ENCODE measurements around the gene ADAM8.

ADAM8 gene

DNA sequence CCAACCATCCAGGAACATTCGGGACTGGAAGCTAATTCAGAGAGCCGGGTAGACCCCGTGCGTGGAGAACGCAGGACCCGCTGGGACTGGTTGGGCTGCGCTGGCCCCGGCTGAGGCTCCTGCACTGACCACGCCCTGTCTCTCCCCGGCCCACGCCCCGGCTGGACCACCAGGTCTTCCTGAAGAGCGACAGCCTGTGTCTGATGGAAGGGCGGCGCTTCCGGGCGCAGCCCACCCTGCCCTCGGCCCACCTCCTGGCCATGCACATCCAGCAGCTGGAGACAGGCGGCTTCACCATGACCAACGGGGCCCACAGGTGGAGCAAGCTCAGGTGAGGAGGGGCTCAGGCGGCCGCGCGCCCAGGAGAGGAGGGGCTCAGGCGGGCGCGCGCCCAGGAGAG is 56.9 kb downstream of the ADAM8 start:
- TF ChIP-seq FOXK2 (IDR thresholded peaks at IDR 0.05) (no peak), FOXM1 (IDR thresholded peaks at IDR 0.05; ENCODE audit: borderline replicate concordance) (no peak), SUZ12 (IDR thresholded peaks at IDR 0.05) (no peak), BHLHE40 (IDR thresholded peaks at IDR 0.05; ENCODE audit: borderline replicate concordance) (no peak), SP1 (IDR thresholded peaks at IDR 0.05) (no peak), ARNT (IDR thresholded peaks at IDR 0.05) (no peak), FOXA1 (IDR thresholded peaks at IDR 0.05) (no peak)
- TF ChIP-seq, protein P1, sequence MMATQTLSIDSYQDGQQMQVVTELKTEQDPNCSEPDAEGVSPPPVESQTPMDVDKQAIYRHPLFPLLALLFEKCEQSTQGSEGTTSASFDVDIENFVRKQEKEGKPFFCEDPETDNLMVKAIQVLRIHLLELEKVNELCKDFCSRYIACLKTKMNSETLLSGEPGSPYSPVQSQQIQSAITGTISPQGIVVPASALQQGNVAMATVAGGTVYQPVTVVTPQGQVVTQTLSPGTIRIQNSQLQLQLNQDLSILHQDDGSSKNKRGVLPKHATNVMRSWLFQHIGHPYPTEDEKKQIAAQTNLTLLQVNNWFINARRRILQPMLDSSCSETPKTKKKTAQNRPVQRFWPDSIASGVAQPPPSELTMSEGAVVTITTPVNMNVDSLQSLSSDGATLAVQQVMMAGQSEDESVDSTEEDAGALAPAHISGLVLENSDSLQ (IDR thresholded peaks at IDR 0.05), result no peak
- ChIA-PET CTCF (no interaction called here), POLR2A (interaction anchor here (1.2 kb wide), 1 partner anchor 38 kb away, joined by 3 read pairs; no protein-coding TSS in a partner anchor)
- no peak for DNase-seq (ENCODE audit: extremely low spot score)

GRCh38 chr10:133218891-133219290 is 57.8 kb downstream of the ADAM8 start:
- TF ChIP-seq L3MBTL2 (conservative IDR thresholded peaks at IDR 0.05) (no peak), ELF4 (IDR thresholded peaks at IDR 0.05) (no peak), CTBP1 (IDR thresholded peaks at IDR 0.05; ENCODE audit: borderline replicate concordance) (no peak), BHLHE40 (IDR thresholded peaks at IDR 0.05; ENCODE audit: borderline replicate concordance) (no peak), ZNF384 (IDR thresholded peaks at IDR 0.05) (no peak), LEF1 (IDR thresholded peaks at IDR 0.05; ENCODE audit: borderline replicate concordance) (no peak)
- TF ChIP-seq, protein P1 (IDR thresholded peaks at IDR 0.05), result no peak
- POLR2A ChIA-PET, result interaction anchor here (1.2 kb wide), 1 partner anchor 39 kb away, joined by 3 read pairs; no protein-coding TSS in a partner anchor
- no peak for DNase-seq (ENCODE audit: extremely low spot score)
- CTCF ChIA-PET, result no interaction called here

- CTCF ChIA-PET, result no interaction called here
- POLR2A ChIA-PET, result no interaction called here
- TF ChIP-seq FOXK2 (IDR thresholded peaks at IDR 0.05) (no peak), FOXM1 (IDR thresholded peaks at IDR 0.05; ENCODE audit: borderline replicate concordance) (no peak), CTBP1 (IDR thresholded peaks at IDR 0.05; ENCODE audit: borderline replicate concordance) (no peak), L3MBTL2 (conservative IDR thresholded peaks at IDR 0.05) (no peak), SP1 (IDR thresholded peaks at IDR 0.05) (no peak), NFRKB (IDR thresholded peaks at IDR 0.05) (no peak), ZNF384 (IDR thresholded peaks at IDR 0.05) (no peak), TARDBP (IDR thresholded peaks at IDR 0.05) (no peak), SUZ12 (IDR thresholded peaks at IDR 0.05) (no peak), BHLHE40 (IDR thresholded peaks at IDR 0.05; ENCODE audit: borderline replicate concordance) (no peak), FOXA1 (IDR thresholded peaks at IDR 0.05) (no peak), ELF4 (IDR thresholded peaks at IDR 0.05) (no peak), HDGF (IDR thresholded peaks at IDR 0.05; ENCODE audit: borderline replicate concordance) (no peak), LEF1 (IDR thresholded peaks at IDR 0.05; ENCODE audit: borderline replicate concordance) (no peak)
- no peak for DNase-seq (ENCODE audit: extremely low spot score)
These were observed 58.7 kb downstream of the ADAM8 start for GRCh38 chr10:133217800-133218589.

DNA sequence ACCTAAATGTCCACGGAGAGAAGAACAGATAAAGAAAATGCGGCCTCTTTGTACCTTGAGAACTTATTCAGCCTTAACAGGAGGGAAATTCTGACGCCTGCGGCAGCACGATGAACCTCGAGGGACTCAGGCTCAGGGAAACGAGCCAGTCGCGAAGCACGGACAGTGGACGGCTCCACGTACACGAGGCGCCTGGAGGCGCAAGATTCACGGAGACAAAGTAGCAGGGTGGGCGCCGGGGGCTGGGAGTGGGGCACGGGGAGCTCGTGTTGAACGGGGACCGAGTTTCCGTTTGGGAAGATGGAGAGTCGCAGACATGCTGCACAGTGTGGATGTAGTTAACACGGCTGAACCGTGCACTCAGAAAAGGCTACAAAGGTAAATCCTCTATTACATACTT is 59.9 kb downstream of the ADAM8 start:
- DNase-seq (ENCODE audit: extremely low spot score), result no peak
- CTCF ChIA-PET, result no interaction called here
- TF ChIP-seq ELF4 (IDR thresholded peaks at IDR 0.05) (no peak), FOXK2 (IDR thresholded peaks at IDR 0.05) (no peak), TARDBP (IDR thresholded peaks at IDR 0.05) (no peak), LEF1 (IDR thresholded peaks at IDR 0.05; ENCODE audit: borderline replicate concordance) (no peak)
- TF ChIP-seq, protein P1 (IDR thresholded peaks at IDR 0.05), result no peak
- POLR2A ChIA-PET, result no interaction called here

GRCh38 chr10:133215586-133215985 is 61.1 kb downstream of the ADAM8 start:
- ChIA-PET POLR2A (interaction anchor here (0.7 kb wide), 1 partner anchor 12 kb away, joined by 3 read pairs; no protein-coding TSS in a partner anchor), CTCF (no interaction called here)
- no peak for TF ChIP-seq NFRKB (IDR thresholded peaks at IDR 0.05)
- no peak for TF ChIP-seq ARNT (IDR thresholded peaks at IDR 0.05)
- TF ChIP-seq ELF4 (IDR thresholded peaks at IDR 0.05), result no peak
- TF ChIP-seq LEF1 (IDR thresholded peaks at IDR 0.05; ENCODE audit: borderline replicate concordance), result no peak
- TF ChIP-seq ZNF384 (IDR thresholded peaks at IDR 0.05), result no peak
- TF ChIP-seq FOXA1 (IDR thresholded peaks at IDR 0.05), result no peak
- no peak for DNase-seq (ENCODE audit: extremely low spot score)

- no peak for DNase-seq (ENCODE audit: extremely low spot score)
- ChIA-PET POLR2A (interaction anchor here (0.7 kb wide), 1 partner anchor 12 kb away, joined by 3 read pairs; no protein-coding TSS in a partner anchor), CTCF (no interaction called here)
- no peak for TF ChIP-seq ELF4 (IDR thresholded peaks at IDR 0.05)
- TF ChIP-seq SP1 (IDR thresholded peaks at IDR 0.05), result no peak
- TF ChIP-seq LEF1 (IDR thresholded peaks at IDR 0.05; ENCODE audit: borderline replicate concordance), result no peak
- no peak for TF ChIP-seq L3MBTL2 (conservative IDR thresholded peaks at IDR 0.05)
- TF ChIP-seq SUZ12 (IDR thresholded peaks at IDR 0.05), result no peak
- TF ChIP-seq HDGF (IDR thresholded peaks at IDR 0.05; ENCODE audit: borderline replicate concordance), result no peak
- TF ChIP-seq CTBP1 (IDR thresholded peaks at IDR 0.05; ENCODE audit: borderline replicate concordance), result no peak
- no peak for TF ChIP-seq NFRKB (IDR thresholded peaks at IDR 0.05)
- no peak for TF ChIP-seq BHLHE40 (IDR thresholded peaks at IDR 0.05; ENCODE audit: borderline replicate concordance)
- no peak for TF ChIP-seq FOXK2 (IDR thresholded peaks at IDR 0.05)
These were observed 61.9 kb downstream of the ADAM8 start for GRCh38 chr10:133214468-133215410.
